Measurements from ENCODE around the gene IL6.
"Not testable (repeated sequence)": the region's sequence is repeated elsewhere in the genome, so short reads cannot be mapped to it uniquely, and the experiment has no call there.

Gene IL6

GRCh38 chr7:22702516-22702915 lies 24.5 kb upstream of the IL6 start:
- TF ChIP-seq, protein P1, sequence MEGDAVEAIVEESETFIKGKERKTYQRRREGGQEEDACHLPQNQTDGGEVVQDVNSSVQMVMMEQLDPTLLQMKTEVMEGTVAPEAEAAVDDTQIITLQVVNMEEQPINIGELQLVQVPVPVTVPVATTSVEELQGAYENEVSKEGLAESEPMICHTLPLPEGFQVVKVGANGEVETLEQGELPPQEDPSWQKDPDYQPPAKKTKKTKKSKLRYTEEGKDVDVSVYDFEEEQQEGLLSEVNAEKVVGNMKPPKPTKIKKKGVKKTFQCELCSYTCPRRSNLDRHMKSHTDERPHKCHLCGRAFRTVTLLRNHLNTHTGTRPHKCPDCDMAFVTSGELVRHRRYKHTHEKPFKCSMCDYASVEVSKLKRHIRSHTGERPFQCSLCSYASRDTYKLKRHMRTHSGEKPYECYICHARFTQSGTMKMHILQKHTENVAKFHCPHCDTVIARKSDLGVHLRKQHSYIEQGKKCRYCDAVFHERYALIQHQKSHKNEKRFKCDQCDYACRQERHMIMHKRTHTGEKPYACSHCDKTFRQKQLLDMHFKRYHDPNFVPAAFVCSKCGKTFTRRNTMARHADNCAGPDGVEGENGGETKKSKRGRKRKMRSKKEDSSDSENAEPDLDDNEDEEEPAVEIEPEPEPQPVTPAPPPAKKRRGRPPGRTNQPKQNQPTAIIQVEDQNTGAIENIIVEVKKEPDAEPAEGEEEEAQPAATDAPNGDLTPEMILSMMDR (IDR thresholded peaks at IDR 0.05; ENCODE audit: unreplicated experiment in 3 of 3): no peak
- Mint-ChIP-seq H3K4me3 (no peak overlapping the region), H3K36me3 (ENCODE audit: low read depth) (no peaks in the 10 kb centered on the region), H3K9me3 (no peaks in the 10 kb centered on the region), H3K27ac (no peak overlapping the region), H3K4me1 (no peaks in the 10 kb centered on the region), H3K27me3 (ENCODE audit: low read depth) (no peaks in the 10 kb centered on the region)

GRCh38 chr7:22703107-22703855 lies 23.7 kb upstream of the IL6 start:
- not testable (repeated sequence) for H3K4me1 Mint-ChIP-seq; H3K36me3 Mint-ChIP-seq (ENCODE audit: low read depth); H3K4me3 Mint-ChIP-seq; H3K27me3 Mint-ChIP-seq (ENCODE audit: low read depth); H3K27ac Mint-ChIP-seq; H3K9me3 Mint-ChIP-seq

DNA sequence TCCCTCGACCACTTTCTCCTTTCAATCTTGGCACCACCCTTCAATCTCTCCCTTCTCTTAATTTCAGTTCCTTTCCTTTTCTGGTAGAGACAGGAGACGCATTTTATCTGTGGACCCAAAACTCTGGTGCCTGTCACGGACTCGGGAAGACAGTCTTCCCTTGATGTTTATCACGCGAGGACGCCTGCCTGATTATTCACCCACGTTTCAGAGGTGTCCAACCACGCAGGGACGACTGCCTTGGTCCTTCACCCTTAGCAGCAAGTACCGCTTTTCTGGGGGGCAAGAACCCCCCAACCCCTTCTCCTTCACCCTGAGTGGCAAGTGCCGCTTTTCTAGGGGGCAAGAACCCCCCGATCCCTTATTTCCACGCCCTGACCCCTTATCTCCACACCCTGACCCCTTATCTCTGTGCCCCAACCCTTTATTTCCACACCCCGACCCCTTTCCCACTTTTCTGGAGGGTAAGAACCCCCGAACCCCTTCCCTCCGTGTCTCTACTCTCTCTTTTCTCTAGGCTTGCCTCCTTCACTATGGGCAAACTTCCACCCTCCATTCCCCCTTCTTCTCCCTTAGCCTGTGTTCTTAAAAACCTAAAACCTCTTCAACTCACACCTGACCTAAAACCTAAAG lies 22.9 kb upstream of the IL6 start:
- H3K9me3 Mint-ChIP-seq; H3K27me3 Mint-ChIP-seq (ENCODE audit: low read depth); H3K4me1 Mint-ChIP-seq; H3K27ac Mint-ChIP-seq; H3K36me3 Mint-ChIP-seq (ENCODE audit: low read depth); H3K4me3 Mint-ChIP-seq: not testable (repeated sequence)

DNA sequence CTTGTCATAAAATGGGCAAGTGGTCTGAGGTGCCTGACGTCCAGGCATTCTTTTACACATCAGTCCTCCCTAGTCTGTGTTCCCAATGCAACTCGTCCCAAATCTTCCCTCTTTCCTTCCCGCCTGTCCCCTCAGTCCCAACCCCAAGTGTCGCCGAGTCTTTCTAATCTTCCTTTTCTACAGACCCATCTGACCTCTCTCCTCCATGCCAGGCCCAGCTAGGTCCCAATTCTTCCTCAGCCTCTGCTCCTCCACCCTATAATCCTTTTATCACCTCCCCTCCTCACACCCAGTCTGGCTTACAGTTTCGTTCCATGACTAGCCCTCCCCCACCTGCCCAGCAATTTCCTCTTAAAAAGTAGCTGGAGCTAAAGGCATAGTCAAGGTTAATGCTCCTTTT lies 22.3 kb upstream of the IL6 start:
- H3K27me3 Mint-ChIP-seq (ENCODE audit: low read depth); H3K4me1 Mint-ChIP-seq; H3K36me3 Mint-ChIP-seq (ENCODE audit: low read depth); H3K4me3 Mint-ChIP-seq; H3K27ac Mint-ChIP-seq; H3K9me3 Mint-ChIP-seq: not testable (repeated sequence)

DNA sequence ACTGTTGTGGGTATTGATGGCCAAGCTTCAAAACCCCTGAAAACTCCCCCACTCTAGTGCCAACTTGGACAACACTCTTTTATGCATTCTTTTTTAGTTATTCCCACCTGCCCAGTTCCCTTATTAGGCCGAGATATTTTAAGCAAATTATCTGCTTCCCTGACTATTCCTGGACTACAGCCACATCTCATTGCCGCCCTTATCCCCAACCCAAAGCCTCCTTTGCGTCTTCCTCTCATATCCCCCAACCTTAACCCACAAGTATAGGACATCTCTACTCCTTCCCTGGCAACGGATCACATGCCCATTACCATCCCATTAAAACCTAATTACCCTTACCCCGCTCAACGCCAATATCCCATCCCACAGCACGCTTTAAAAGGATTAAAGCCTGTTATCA lies 21.1 kb upstream of the IL6 start:
- H3K36me3 Mint-ChIP-seq (ENCODE audit: low read depth); H3K4me3 Mint-ChIP-seq; H3K4me1 Mint-ChIP-seq; H3K27ac Mint-ChIP-seq; H3K9me3 Mint-ChIP-seq; H3K27me3 Mint-ChIP-seq (ENCODE audit: low read depth): not testable (repeated sequence)

DNA sequence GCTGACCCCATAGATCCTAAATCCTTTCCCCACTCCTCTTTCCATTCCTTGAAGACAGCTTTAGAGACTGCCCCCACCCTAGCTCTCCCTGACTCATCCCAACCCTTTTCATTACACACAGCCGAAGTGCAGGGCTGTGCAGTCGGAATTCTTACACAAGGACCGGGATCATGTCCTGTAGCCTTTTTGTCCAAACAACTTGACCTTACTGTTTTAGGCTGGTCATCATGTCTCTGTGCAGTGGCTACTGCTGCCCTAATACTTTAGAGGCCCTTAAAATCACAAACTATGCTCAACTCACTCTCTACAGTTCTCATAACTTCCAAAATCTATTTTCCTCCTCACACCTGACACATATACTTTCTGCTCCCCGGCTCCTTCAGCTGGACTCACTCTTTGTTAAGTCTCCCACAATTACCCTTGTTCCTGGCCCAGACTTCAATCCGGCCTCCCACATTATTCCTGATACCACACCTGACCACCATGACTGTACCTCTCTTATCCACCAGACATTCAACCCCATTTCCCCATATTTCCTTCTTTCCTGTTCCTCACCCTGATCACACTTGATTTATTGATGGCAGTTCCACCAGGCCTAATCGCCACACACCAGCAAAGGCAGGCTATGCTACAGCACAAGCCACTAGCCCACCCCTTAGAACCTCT lies 19.8 kb upstream of the IL6 start:
- not testable (repeated sequence) for H3K9me3 Mint-ChIP-seq; H3K4me1 Mint-ChIP-seq; H3K27ac Mint-ChIP-seq; H3K36me3 Mint-ChIP-seq (ENCODE audit: low read depth); H3K4me3 Mint-ChIP-seq; H3K27me3 Mint-ChIP-seq (ENCODE audit: low read depth)

GRCh38 chr7:22708214-22708613 lies 18.8 kb upstream of the IL6 start:
- not testable (repeated sequence) for H3K9me3 Mint-ChIP-seq; H3K36me3 Mint-ChIP-seq (ENCODE audit: low read depth); H3K27ac Mint-ChIP-seq; H3K27me3 Mint-ChIP-seq (ENCODE audit: low read depth); H3K4me3 Mint-ChIP-seq; H3K4me1 Mint-ChIP-seq

DNA sequence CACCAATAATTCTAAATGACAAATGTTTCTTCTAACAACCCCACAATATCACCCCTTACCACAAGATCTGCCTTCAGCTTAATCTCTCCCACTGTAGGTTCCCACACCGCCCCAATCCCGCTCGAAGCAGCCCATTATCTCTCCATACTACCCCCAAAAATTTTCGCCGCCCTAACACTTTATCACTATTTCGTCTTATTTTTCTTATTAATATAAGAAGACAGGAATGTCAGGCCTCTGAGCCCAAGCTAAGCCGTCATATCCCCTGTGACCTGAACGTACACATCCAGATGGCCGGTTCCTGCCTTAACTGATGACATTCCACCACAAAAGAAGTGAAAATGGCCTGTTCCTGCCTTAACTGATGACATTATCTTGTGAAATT lies 18.3 kb upstream of the IL6 start:
- not testable (repeated sequence) for H3K27ac Mint-ChIP-seq; H3K4me1 Mint-ChIP-seq; H3K27me3 Mint-ChIP-seq (ENCODE audit: low read depth); H3K9me3 Mint-ChIP-seq; H3K36me3 Mint-ChIP-seq (ENCODE audit: low read depth); H3K4me3 Mint-ChIP-seq

GRCh38 chr7:22709062-22709829 lies 17.8 kb upstream of the IL6 start:
- H3K4me3 Mint-ChIP-seq; H3K4me1 Mint-ChIP-seq; H3K27me3 Mint-ChIP-seq (ENCODE audit: low read depth); H3K27ac Mint-ChIP-seq; H3K9me3 Mint-ChIP-seq; H3K36me3 Mint-ChIP-seq (ENCODE audit: low read depth): not testable (repeated sequence)

- H3K9me3 Mint-ChIP-seq: no peaks in the 10 kb centered on the region
- no peak overlapping the region for H3K27ac Mint-ChIP-seq
- H3K4me1 Mint-ChIP-seq: peaks cover 1% of the 10 kb centered on the region
- TF ChIP-seq, protein P1 (IDR thresholded peaks at IDR 0.05; ENCODE audit: unreplicated experiment in 3 of 3): no peak
- H3K36me3 Mint-ChIP-seq (ENCODE audit: low read depth): no peaks in the 10 kb centered on the region
- no peaks in the 10 kb centered on the region for H3K27me3 Mint-ChIP-seq (ENCODE audit: low read depth)
- no peak overlapping the region for H3K4me3 Mint-ChIP-seq
These were observed 17.1 kb upstream of the IL6 start for GRCh38 chr7:22709857-22710256.

Data from nephron (organoid).